Neural progenitor cell (in vitro differentiated cells): ENCODE data around the gene ST3GAL6.

ENCODE experiments used
- EZH2 ChIP-seq: fragments of 200-600 bp; sonication (generic); IDR thresholded peaks from 2 replicates; pipeline ENCODE4 v1.6.1; 2017; ENCODE audit warnings: antibody characterized with exemption, mild to moderate bottlenecking, moderate library complexity
- EZH2phosphoT487 ChIP-seq: fragments of 200-600 bp; sonication (generic); IDR thresholded peaks from 2 replicates; pipeline ENCODE4 v1.6.1; 2017; ENCODE audit warnings: antibody characterized with exemption
- TF ChIP-seq, protein P1 (sequence below): fragments of 200-600 bp; sonication (generic); IDR thresholded peaks from 2 replicates; pipeline ENCODE4 v1.5.1; 2017; ENCODE audit warnings: antibody characterized with exemption, mild to moderate bottlenecking

GRCh38 chr3:98826126-98826525 lies 63.0 kb downstream of the ST3GAL6 start:
- TF ChIP-seq, protein P1, sequence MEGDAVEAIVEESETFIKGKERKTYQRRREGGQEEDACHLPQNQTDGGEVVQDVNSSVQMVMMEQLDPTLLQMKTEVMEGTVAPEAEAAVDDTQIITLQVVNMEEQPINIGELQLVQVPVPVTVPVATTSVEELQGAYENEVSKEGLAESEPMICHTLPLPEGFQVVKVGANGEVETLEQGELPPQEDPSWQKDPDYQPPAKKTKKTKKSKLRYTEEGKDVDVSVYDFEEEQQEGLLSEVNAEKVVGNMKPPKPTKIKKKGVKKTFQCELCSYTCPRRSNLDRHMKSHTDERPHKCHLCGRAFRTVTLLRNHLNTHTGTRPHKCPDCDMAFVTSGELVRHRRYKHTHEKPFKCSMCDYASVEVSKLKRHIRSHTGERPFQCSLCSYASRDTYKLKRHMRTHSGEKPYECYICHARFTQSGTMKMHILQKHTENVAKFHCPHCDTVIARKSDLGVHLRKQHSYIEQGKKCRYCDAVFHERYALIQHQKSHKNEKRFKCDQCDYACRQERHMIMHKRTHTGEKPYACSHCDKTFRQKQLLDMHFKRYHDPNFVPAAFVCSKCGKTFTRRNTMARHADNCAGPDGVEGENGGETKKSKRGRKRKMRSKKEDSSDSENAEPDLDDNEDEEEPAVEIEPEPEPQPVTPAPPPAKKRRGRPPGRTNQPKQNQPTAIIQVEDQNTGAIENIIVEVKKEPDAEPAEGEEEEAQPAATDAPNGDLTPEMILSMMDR, result no peak
- no peak for TF ChIP-seq EZH2
- no peak for TF ChIP-seq EZH2phosphoT487
